Thoracic aorta (tissue), 2 donors: ENCODE data around the gene ACSS3. TPM values are rescaled to one million over a fixed set of nuclear protein-coding genes. Genes with fewer than 3 reads are reported as not detected.

Experiments
- ATAC-seq: fragments of 150-250 bp; one replicate; pipeline ENCODE4 v1.8.0; 2017; ENCODE audit warnings: low read depth; ENCODE audit not compliant: insufficient number of reproducible peaks, low FRiP score
- DNase-seq: peaks from one replicate; pipeline ENCODE4 v3.0.0-alpha.2; 2020; ENCODE audit warnings: low spot score
- H3K27ac ChIP-seq, 2 donors: fragments of 200-600 bp; sonication (generic); 1 replicate in 1 of 2; 2 replicates in 1 of 2; pipeline ENCODE4 v1.5.1; 2016; ENCODE audit warnings: mild to moderate bottlenecking in 2 of 2, moderate library complexity in 2 of 2
- H3K27me3 ChIP-seq: fragments of 200-600 bp; sonication (generic); replicated peaks from 2 replicates; pipeline ENCODE4 v1.6.0; 2016; ENCODE audit warnings: mild to moderate bottlenecking; ENCODE audit not compliant: insufficient read depth
- H3K36me3 ChIP-seq: fragments of 200-600 bp; sonication (generic); one replicate; pipeline ENCODE4 v1.5.1; 2016
- H3K4me1 ChIP-seq, 2 donors: fragments of 200-600 bp; sonication (generic); 1 replicate in 1 of 2; 2 replicates in 1 of 2; pipeline versions ENCODE4 v1.5.1 to v1.6.0; 2016; ENCODE audit warnings: low read depth in 2 of 2, mild to moderate bottlenecking in 1 of 2; ENCODE audit not compliant: control insufficient read depth in 1 of 2
- H3K4me3 ChIP-seq: fragments of 200-600 bp; sonication (generic); 2 replicates; pipeline ENCODE4 v1.5.1; 2016; ENCODE audit warnings: mild to moderate bottlenecking
- H3K9me3 ChIP-seq: fragments of 200-600 bp; sonication (generic); 2 replicates; pipeline ENCODE4 v1.5.1; 2016
- total RNA-seq, 2 donors: library from RNA; depleted of rRNA; stranded (reverse); fragments of >200 nt; gene quantifications; one replicate each; pipeline versions ENCODE4 v1.1.0 to v1.2.3, GENCODE V29; 2016
- TF ChIP-seq, protein P1 (sequence below): fragments of 200-600 bp; sonication (generic); IDR thresholded peaks from one replicate; pipeline ENCODE4 v1.5.1; 2019; ENCODE audit warnings: antibody characterized with exemption

Gene ACSS3
- total RNA-seq, 2 donors from 2014 or later, result 16.5 to 30.0 TPM

DNA sequence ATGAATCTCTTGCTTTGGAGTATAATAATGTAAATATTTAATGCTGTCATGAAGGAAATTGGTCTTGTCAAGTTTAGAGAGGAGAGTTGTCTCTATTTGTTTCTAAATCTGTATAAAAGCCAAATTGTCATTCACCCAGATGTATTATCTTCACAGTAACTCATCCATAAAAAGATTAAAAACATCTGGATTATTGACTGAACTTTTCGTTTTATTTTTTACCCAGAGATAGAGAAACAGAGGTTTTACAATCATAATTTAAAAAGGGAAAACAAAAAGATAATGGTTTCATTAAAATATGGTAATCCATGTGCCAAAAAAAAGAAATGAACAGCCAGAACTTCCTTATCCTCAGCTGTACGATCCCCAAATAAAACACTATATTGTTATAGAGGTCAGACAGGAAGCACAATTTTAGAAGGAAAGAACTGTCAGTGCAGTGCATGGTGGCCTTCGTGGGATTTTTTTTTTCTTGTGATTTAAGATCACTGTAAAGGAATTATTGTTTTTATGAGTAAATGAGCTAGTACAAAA lies 125.9 kb downstream of the ACSS3 start:
- Histone ChIP-seq H3K27me3 (no peaks in the 10 kb centered on the region), H3K4me1 (peaks cover 0 to 3% of the 10 kb centered on the region in 2 donors), H3K36me3 (no peaks in the 10 kb centered on the region), H3K9me3 (no peaks in the 10 kb centered on the region), H3K27ac (no peak overlapping the region), H3K4me3 (no peak overlapping the region)
- DNase-seq, result no peak
- ATAC-seq, result no peak
- TF ChIP-seq, protein P1, sequence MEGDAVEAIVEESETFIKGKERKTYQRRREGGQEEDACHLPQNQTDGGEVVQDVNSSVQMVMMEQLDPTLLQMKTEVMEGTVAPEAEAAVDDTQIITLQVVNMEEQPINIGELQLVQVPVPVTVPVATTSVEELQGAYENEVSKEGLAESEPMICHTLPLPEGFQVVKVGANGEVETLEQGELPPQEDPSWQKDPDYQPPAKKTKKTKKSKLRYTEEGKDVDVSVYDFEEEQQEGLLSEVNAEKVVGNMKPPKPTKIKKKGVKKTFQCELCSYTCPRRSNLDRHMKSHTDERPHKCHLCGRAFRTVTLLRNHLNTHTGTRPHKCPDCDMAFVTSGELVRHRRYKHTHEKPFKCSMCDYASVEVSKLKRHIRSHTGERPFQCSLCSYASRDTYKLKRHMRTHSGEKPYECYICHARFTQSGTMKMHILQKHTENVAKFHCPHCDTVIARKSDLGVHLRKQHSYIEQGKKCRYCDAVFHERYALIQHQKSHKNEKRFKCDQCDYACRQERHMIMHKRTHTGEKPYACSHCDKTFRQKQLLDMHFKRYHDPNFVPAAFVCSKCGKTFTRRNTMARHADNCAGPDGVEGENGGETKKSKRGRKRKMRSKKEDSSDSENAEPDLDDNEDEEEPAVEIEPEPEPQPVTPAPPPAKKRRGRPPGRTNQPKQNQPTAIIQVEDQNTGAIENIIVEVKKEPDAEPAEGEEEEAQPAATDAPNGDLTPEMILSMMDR, result no peak

DNA sequence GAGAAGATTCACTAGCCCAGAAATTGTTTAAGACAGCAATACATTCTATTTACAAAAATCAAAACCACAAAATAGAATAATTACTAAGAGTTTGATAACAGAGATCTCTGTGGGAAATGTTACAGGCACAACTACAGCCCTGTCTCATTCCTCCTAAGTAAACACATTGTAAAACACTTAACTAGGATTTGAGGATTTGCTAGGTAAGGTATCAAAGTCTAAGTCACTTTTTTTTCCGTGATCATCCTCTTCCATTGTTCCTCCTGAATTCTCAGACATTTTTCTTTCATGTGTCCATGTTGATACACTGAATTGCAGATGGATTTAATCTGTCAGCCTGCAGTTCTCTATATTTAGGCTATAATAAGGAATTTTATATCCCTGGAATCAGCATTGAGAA lies 127.5 kb downstream of the ACSS3 start:
- ATAC-seq, result no peak
- H3K36me3 ChIP-seq, result no peaks in the 10 kb centered on the region
- H3K9me3 ChIP-seq, result no peaks in the 10 kb centered on the region
- no peak overlapping the region for H3K4me3 ChIP-seq
- H3K27me3 ChIP-seq, result no peaks in the 10 kb centered on the region
- no peak overlapping the region for H3K27ac ChIP-seq
- no peak for DNase-seq
- H3K4me1 ChIP-seq, result peaks cover 0 to 17% of the 10 kb centered on the region in 2 donors
- TF ChIP-seq, protein P1, result no peak

DNA sequence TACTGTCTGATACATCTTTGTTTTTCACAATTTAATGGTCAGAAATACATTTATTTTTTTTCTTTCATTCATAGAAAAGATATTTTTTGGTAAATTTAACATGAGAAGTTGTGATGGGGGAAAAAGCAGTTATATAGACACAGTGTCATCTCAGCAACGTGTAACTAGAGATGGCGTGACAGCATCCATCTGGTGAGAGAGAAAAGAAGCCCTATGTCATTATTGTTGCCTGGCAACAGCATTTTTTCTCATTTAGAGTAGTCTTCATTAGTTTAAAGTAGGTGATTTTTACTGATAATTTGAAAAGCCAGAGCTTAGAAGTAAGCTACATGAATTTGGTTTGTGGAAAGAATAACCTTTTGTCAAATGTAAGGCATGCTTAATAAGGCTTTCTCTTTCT lies 128.6 kb downstream of the ACSS3 start:
- no peaks in the 10 kb centered on the region for H3K27me3 ChIP-seq
- H3K27ac ChIP-seq, result no peak overlapping the region
- no peak for ATAC-seq
- TF ChIP-seq, protein P1, result no peak
- H3K4me3 ChIP-seq, result no peak overlapping the region
- no peaks in the 10 kb centered on the region for H3K9me3 ChIP-seq
- H3K4me1 ChIP-seq, result peaks cover 0 to 17% of the 10 kb centered on the region in 2 donors
- no peaks in the 10 kb centered on the region for H3K36me3 ChIP-seq
- DNase-seq, result no peak

DNA sequence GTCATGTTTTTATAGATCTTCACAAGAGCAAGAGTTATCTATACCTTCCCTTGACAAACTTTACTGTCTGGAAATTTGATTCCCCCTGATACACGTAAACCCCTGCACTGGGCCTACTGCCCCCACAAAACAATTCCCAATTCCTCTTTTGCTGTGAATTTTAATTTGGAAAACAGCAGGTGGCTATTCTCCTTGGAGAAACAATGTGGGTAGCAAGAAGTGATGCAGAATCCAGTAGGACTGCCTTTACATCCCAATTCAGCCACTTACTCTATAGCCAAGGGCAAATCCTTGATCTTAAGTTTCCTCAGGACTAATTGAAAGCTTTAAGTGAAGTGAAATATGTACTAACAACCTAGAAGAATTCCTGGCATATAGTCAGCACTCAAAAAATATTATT lies 129.3 kb downstream of the ACSS3 start:
- H3K27ac ChIP-seq, result no peak overlapping the region
- no peaks in the 10 kb centered on the region for H3K27me3 ChIP-seq
- no peak overlapping the region for H3K4me3 ChIP-seq
- TF ChIP-seq, protein P1, result no peak
- DNase-seq, result no peak
- peaks cover 0 to 17% of the 10 kb centered on the region in 2 donors for H3K4me1 ChIP-seq
- H3K9me3 ChIP-seq, result no peaks in the 10 kb centered on the region
- no peak for ATAC-seq
- H3K36me3 ChIP-seq, result no peaks in the 10 kb centered on the region

DNA sequence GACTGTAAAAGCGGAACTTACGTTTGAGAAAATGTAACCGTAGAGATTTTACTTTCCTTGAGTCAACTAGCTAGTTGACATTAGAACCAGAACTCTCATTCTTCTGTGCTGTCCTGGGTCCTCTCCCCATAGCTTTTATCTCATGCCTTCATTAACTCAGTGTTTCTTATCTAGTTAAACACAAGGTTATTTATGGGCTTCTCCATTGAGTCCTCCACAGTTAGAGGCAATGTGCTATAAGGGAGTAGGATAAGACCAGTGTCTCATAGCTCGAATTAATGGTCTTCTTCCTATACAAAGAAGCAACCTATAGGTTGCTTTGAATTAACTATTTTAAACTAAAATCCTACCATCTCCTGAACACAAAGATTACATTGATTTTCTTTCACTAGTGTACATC lies 129.8 kb downstream of the ACSS3 start:
- DNase-seq, result no peak
- TF ChIP-seq, protein P1, result no peak
- Histone ChIP-seq H3K27me3 (no peaks in the 10 kb centered on the region), H3K36me3 (no peaks in the 10 kb centered on the region), H3K4me1 (peaks cover 0 to 17% of the 10 kb centered on the region in 2 donors), H3K4me3 (no peak overlapping the region), H3K27ac (no peak overlapping the region), H3K9me3 (no peaks in the 10 kb centered on the region)
- ATAC-seq, result no peak
